Caco-2 (cell line): Measurements from ENCODE around the gene BICDL2. TPM values are rescaled to one million over a fixed set of nuclear protein-coding genes. Genes with fewer than 3 reads are reported as not detected.

Experiments used
- BruUV-seq: library from RNA; stranded (reverse); fragments of 400-500 nt; replicated peaks from 2 replicates; lab custom pipeline; 2021; lab: Mats Ljungman, UMichigan
- CTCF ChIA-PET: fragments of 300-600 bp; sonication (Branson Sonifier 250); formaldehyde crosslinking; loops from one replicate; lab custom pipeline; 2022; ENCODE audit warnings: antibody characterized with exemption; lab: Charles Lee
- POLR2A ChIA-PET: fragments of 300-600 bp; sonication (Branson Sonifier 250); formaldehyde crosslinking; loops from one replicate; lab custom pipeline; 2022; ENCODE audit warnings: antibody characterized with exemption; lab: Charles Lee
- DNase-seq, 2 experiments: peaks; one replicate each; pipeline versions ENCODE4 v3.0.0 to v3.0.0-alpha.2; 2020 to 2022
- H3K27me3 ChIP-seq: replicated peaks from 2 replicates; pipeline ENCODE4 v1.6.0; 2011; ENCODE audit warnings: low read length; ENCODE audit not compliant: control insufficient read depth, insufficient read depth
- H3K36me3 ChIP-seq: 2 replicates; pipeline ENCODE4 v1.5.1; 2011; ENCODE audit warnings: low read length; ENCODE audit not compliant: control insufficient read depth, insufficient read depth
- H3K4me1 ChIP-seq: fragments of 250-450 bp; sonication (Bioruptor Pico); 2 replicates; pipeline ENCODE4 v1.5.1; 2020; ENCODE audit warnings: mild to moderate bottlenecking
- H3K4me3 ChIP-seq: 2 replicates; pipeline ENCODE4 v1.5.1; 2011; ENCODE audit warnings: low read depth, mild to moderate bottlenecking, control low read depth, low read length
- H3K9me3 ChIP-seq: fragments of 250-450 bp; sonication (Bioruptor Pico); 2 replicates; pipeline ENCODE4 v1.5.1; 2020; ENCODE audit warnings: mild to moderate bottlenecking, moderate library complexity
- H3K27ac Mint-ChIP-seq: one replicate; pipeline ENCODE4 v1.8.0; 2022; ENCODE audit warnings: mixed read lengths; ENCODE audit not compliant: unreplicated experiment
- H3K27me3 Mint-ChIP-seq: one replicate; pipeline ENCODE4 v1.8.0; 2022; ENCODE audit warnings: mixed read lengths; ENCODE audit not compliant: insufficient read depth, unreplicated experiment
- H3K36me3 Mint-ChIP-seq: one replicate; pipeline ENCODE4 v1.8.0; 2022; ENCODE audit warnings: mild to moderate bottlenecking, mixed read lengths; ENCODE audit not compliant: insufficient read depth, unreplicated experiment
- H3K4me1 Mint-ChIP-seq: one replicate; pipeline ENCODE4 v1.8.0; 2022; ENCODE audit warnings: low read depth, mixed read lengths; ENCODE audit not compliant: unreplicated experiment
- H3K4me3 Mint-ChIP-seq: one replicate; pipeline ENCODE4 v1.8.0; 2022; ENCODE audit warnings: mild to moderate bottlenecking, moderate library complexity, mixed read lengths; ENCODE audit not compliant: unreplicated experiment
- H3K9me3 Mint-ChIP-seq: one replicate; pipeline ENCODE4 v1.8.0; 2022; ENCODE audit warnings: mixed read lengths; ENCODE audit not compliant: unreplicated experiment
- CTCF ChIP-seq, 2 experiments: fragments of 200-600 bp in 1 of 2; IDR thresholded peaks; 1 replicate in 1 of 2; 2 replicates in 1 of 2; pipeline versions ENCODE4 v1.5.1 to v1.8.0; 2011 to 2022; ENCODE audit warnings: antibody characterized with exemption in 1 of 2, control low read depth in 1 of 2, inconsistent platforms in 1 of 2, low read depth in 1 of 2, low read length in 1 of 2, mild to moderate bottlenecking in 1 of 2, moderate library complexity in 1 of 2; ENCODE audit not compliant: insufficient read depth in 1 of 2, severe bottlenecking in 1 of 2, unreplicated experiment in 1 of 2
- intact Hi-C: fragments of 100-400 bp; cut with micrococcal nuclease; formaldehyde crosslinking; loops from one replicate; pipeline ENCODE4 v1.10.0; 2022; ENCODE audit not compliant: unreplicated experiment
- total RNA-seq: library from RNA; stranded (reverse); gene quantifications from 2 replicates; pipeline ENCODE4 v1.2.3, GENCODE V29; 2022

Gene BICDL2
- total RNA-seq, 1 experiment from 2014 or later, result 10.6 TPM

DNA sequence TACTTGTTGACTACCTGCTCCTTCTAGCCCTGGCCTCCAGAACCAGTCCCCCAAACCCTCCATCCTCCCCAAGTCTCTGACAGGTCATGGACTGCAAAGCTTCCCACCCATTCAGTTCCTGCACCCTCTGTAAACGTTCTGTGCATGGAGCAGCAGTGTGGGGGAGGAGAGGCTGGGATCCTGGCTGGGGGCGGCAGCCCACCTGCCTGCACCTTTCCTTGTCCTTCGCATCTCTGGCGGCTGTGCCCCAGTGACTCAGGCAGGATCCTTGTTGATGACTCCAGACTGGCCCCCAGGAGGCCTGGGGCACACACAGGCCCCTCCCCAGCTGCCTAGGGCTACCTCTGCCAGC, 54.9 kb downstream of the BICDL2 start:
- DNase-seq, result no peak
- BruUV-seq, result no TSS peak
- H3K4me3 ChIP-seq, result no peak overlapping the region
- Mint-ChIP-seq H3K4me3 (peak overlapping the region; percentile 91), H3K36me3 (peaks cover 12% of the 10 kb centered on the region), H3K4me1 (no peaks in the 10 kb centered on the region), H3K9me3 (no peaks in the 10 kb centered on the region), H3K27ac (peak overlapping the region; percentile 21), H3K27me3 (no peaks in the 10 kb centered on the region)
- ChIA-PET CTCF (interaction anchor here (1.6 kb wide), 1 partner anchor 17 kb away, joined by 4 read pairs; no protein-coding TSS in a partner anchor), POLR2A (interaction anchor here (1.7 kb wide), 1 partner anchor 18 kb away, joined by 5 read pairs; the partner anchor contains the start of gene KREMEN2)
- H3K36me3 ChIP-seq, result no peaks in the 10 kb centered on the region; the same call in 1 of the 2 replicates
- H3K4me1 ChIP-seq, result peaks cover 16% of the 10 kb centered on the region
- H3K9me3 ChIP-seq, result no peaks in the 10 kb centered on the region
- H3K27me3 ChIP-seq, result no peaks in the 10 kb centered on the region
- intact Hi-C loops, result loop anchor here (1.0 kb wide), 1 partner anchor 42 kb away; the partner anchor contains the start of gene THOC6
- no peak for TF ChIP-seq CTCF (IDR thresholded peaks at IDR 0.05; ENCODE audit: insufficient read depth in 1 of 2, low read depth in 1 of 2, low read length in 1 of 2, severe bottlenecking in 1 of 2, unreplicated experiment in 1 of 2)

DNA sequence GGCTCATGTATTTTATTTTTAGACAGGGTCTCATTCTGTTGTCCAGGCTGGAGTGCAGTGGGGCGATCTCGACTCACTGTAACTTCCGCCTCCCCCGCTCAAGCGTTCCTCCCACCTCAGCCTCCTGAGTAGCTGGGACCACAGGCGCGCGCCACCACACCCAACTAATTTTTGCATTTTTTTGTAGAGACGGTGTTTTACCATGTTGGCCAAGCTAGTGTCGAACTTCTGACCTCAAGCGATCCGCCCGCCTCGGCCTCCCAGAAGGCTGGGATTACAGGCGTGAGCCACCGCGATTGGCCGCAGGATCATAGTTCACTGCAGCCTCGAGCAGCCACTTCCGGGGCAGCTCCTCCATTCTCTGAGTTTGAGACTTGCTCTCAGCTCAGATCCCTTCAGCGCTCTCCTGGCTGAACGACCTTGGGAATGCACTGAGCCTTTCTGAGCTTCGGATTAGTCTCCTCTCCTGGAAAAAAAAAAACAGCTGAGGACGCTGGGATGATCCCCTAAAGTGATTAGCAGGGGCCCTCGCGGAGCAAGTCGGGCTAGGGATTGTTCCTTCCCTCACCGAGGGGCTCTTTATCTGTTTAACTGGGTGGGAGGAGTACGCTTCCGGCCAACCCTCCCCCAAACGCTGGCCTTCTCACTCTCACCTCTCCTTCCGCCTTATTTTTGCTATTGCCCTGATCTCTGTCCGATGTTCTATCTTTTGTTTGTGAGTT, 55.4 kb downstream of the BICDL2 start:
- Histone ChIP-seq H3K9me3 (no peaks in the 10 kb centered on the region), H3K27me3 (no peaks in the 10 kb centered on the region), H3K4me1 (peaks cover 16% of the 10 kb centered on the region), H3K36me3 (no peaks in the 10 kb centered on the region; the same call in 1 of the 2 replicates), H3K4me3 (peak overlapping the region; percentile 82; the same call in 1 of the 2 replicates)
- no peak for TF ChIP-seq CTCF (IDR thresholded peaks at IDR 0.05; ENCODE audit: insufficient read depth in 1 of 2, low read depth in 1 of 2, low read length in 1 of 2, severe bottlenecking in 1 of 2, unreplicated experiment in 1 of 2)
- BruUV-seq, result no TSS peak
- ChIA-PET CTCF (interaction anchor here (0.6 to 1.6 kb wide), 2 partner anchors 16 to 43 kb away, joined by 4 to 6 read pairs; no protein-coding TSS in a partner anchor), POLR2A (interaction anchor here (1.5 to 1.7 kb wide), 2 partner anchors 17 to 22 kb away, joined by 5 read pairs; partner anchors contain the start of gene KREMEN2)
- Mint-ChIP-seq H3K36me3 (peaks cover 12% of the 10 kb centered on the region), H3K27me3 (no peaks in the 10 kb centered on the region), H3K4me3 (peak overlapping the region; percentile 91), H3K27ac (peak overlapping the region; percentile 21), H3K9me3 (no peaks in the 10 kb centered on the region), H3K4me1 (no peaks in the 10 kb centered on the region)
- no peak for DNase-seq
- intact Hi-C loops, result loop anchor here (1.0 kb wide), 1 partner anchor 43 kb away; the partner anchor contains the start of gene THOC6
